ENCODE data around the gene GCSAM. TPM values are rescaled to one million over a fixed set of nuclear protein-coding genes. Genes with fewer than 3 reads are reported as not detected.

GCSAM gene
- total and polyA plus RNA-seq, 4 donors, result 0.08 to 0.75 (median 0.27) TPM; not detected in 1

GRCh38 chr3:112122870-112123269, 10.2 kb downstream of the GCSAM start:
- H3K27ac ChIP-seq (ENCODE audit: low read depth in 1 of 2, low read length in 2 of 2), result no peak overlapping the region
- no peak overlapping the region for H3K9ac ChIP-seq (ENCODE audit: low read depth in 1 of 2, low read length in 2 of 2)
- peaks cover 0 to 5% (median 0%) of the 10 kb centered on the region in 4 donors for H3K4me1 ChIP-seq (ENCODE audit: control insufficient read depth in 4 of 4, insufficient read depth in 4 of 4, low read length in 3 of 4)
- no peaks in the 10 kb centered on the region for H3K36me3 ChIP-seq (ENCODE audit: control insufficient read depth in 4 of 4, insufficient read depth in 3 of 4, low read depth in 1 of 4, low read length in 3 of 4)
- no peak for DNase-seq (ENCODE audit: low spot score)
- peaks cover 0 to 5% (median 0%) of the 10 kb centered on the region in 4 donors for H3K27me3 ChIP-seq (ENCODE audit: control insufficient read depth in 4 of 4, insufficient read depth in 4 of 4, low read length in 3 of 4)
- H3K9me3 ChIP-seq (ENCODE audit: control insufficient read depth in 4 of 4, low read length in 3 of 4), result no peaks in the 10 kb centered on the region
- H3K4me3 ChIP-seq (ENCODE audit: low read depth in 1 of 3, low read length in 3 of 3), result no peak overlapping the region
- TF ChIP-seq RAD21 (IDR thresholded peaks at IDR 0.05) (no peak), YY1 (IDR thresholded peaks at IDR 0.05) (no peak), NR2F2 (IDR thresholded peaks at IDR 0.05) (no peak), FOXA2 (IDR thresholded peaks at IDR 0.05) (no peak), HNF4G (IDR thresholded peaks at IDR 0.05) (no peak), EGR1 (IDR thresholded peaks at IDR 0.05; ENCODE audit: low read depth in 2 of 2) (no peak), SP1 (IDR thresholded peaks at IDR 0.05) (no peak), ZBTB33 (IDR thresholded peaks at IDR 0.05) (no peak), TAF1 (conservative IDR thresholded peaks at IDR 0.05) (no peak), FOXA1 (IDR thresholded peaks at IDR 0.05) (no peak), MAX (IDR thresholded peaks at IDR 0.05) (no peak), GABPA (IDR thresholded peaks at IDR 0.05 in 1 of 2, conservative IDR thresholded peaks at IDR 0.05 in 1 of 2) (no peak), ATF3 (IDR thresholded peaks at IDR 0.05) (no peak)

- 89% methylated on average over 2 of the region's 2 CpGs for WGBS
- Histone ChIP-seq H3K36me3 (ENCODE audit: control insufficient read depth in 4 of 4, insufficient read depth in 3 of 4, low read depth in 1 of 4, low read length in 3 of 4) (no peaks in the 10 kb centered on the region), H3K27me3 (ENCODE audit: control insufficient read depth in 4 of 4, insufficient read depth in 4 of 4, low read length in 3 of 4) (peaks cover 0 to 5% (median 0%) of the 10 kb centered on the region in 4 donors), H3K9me3 (ENCODE audit: control insufficient read depth in 4 of 4, low read length in 3 of 4) (no peaks in the 10 kb centered on the region), H3K4me3 (ENCODE audit: low read depth in 1 of 3, low read length in 3 of 3) (no peak overlapping the region), H3K4me1 (ENCODE audit: control insufficient read depth in 4 of 4, insufficient read depth in 4 of 4, low read length in 3 of 4) (peaks cover 0 to 5% (median 0%) of the 10 kb centered on the region in 4 donors), H3K27ac (ENCODE audit: low read depth in 1 of 2, low read length in 2 of 2) (no peak overlapping the region), H3K9ac (ENCODE audit: low read depth in 1 of 2, low read length in 2 of 2) (no peak overlapping the region)
- TF ChIP-seq NR2F2 (IDR thresholded peaks at IDR 0.05) (no peak), RAD21 (IDR thresholded peaks at IDR 0.05) (no peak)
- no peak for DNase-seq (ENCODE audit: low spot score)
These were observed 11.2 kb downstream of the GCSAM start for GRCh38 chr3:112121577-112122547.

- peaks cover 0 to 5% (median 0%) of the 10 kb centered on the region in 4 donors for H3K27me3 ChIP-seq (ENCODE audit: control insufficient read depth in 4 of 4, insufficient read depth in 4 of 4, low read length in 3 of 4)
- no peak overlapping the region for H3K27ac ChIP-seq (ENCODE audit: low read depth in 1 of 2, low read length in 2 of 2)
- H3K9ac ChIP-seq (ENCODE audit: low read depth in 1 of 2, low read length in 2 of 2), result no peak overlapping the region
- H3K36me3 ChIP-seq (ENCODE audit: control insufficient read depth in 4 of 4, insufficient read depth in 3 of 4, low read depth in 1 of 4, low read length in 3 of 4), result no peaks in the 10 kb centered on the region
- H3K9me3 ChIP-seq (ENCODE audit: control insufficient read depth in 4 of 4, low read length in 3 of 4), result no peaks in the 10 kb centered on the region
- no peak for DNase-seq (ENCODE audit: low spot score)
- no peak overlapping the region for H3K4me3 ChIP-seq (ENCODE audit: low read depth in 1 of 3, low read length in 3 of 3)
- WGBS, result 74% methylated on average over 9 of the region's 9 CpGs
- H3K4me1 ChIP-seq (ENCODE audit: control insufficient read depth in 4 of 4, insufficient read depth in 4 of 4, low read length in 3 of 4), result peaks cover 0 to 8% (median 0%) of the 10 kb centered on the region in 4 donors
- TF ChIP-seq REST (IDR thresholded peaks at IDR 0.05), result no peak
- TF ChIP-seq MAX (IDR thresholded peaks at IDR 0.05), result no peak
- TF ChIP-seq HNF4G (IDR thresholded peaks at IDR 0.05), result no peak
- no peak for TF ChIP-seq EGR1 (IDR thresholded peaks at IDR 0.05; ENCODE audit: low read depth in 2 of 2)
- no peak for TF ChIP-seq GABPA (IDR thresholded peaks at IDR 0.05 in 1 of 2, conservative IDR thresholded peaks at IDR 0.05 in 1 of 2)
- TF ChIP-seq FOXA2 (IDR thresholded peaks at IDR 0.05), result no peak
- TF ChIP-seq JUND (IDR thresholded peaks at IDR 0.05), result no peak
- TF ChIP-seq ZBTB33 (IDR thresholded peaks at IDR 0.05), result no peak
- TF ChIP-seq NR2F2 (IDR thresholded peaks at IDR 0.05), result no peak
- TF ChIP-seq FOXA1 (IDR thresholded peaks at IDR 0.05), result no peak
- TF ChIP-seq YY1 (IDR thresholded peaks at IDR 0.05), result no peak
These were observed 12.8 kb downstream of the GCSAM start for GRCh38 chr3:112119962-112120836.

Data from liver (tissue), 9 donors.